Muscle layer of duodenum (tissue), 2 donors: ENCODE measurements around the gene FAM151B.

Experiments
- H3K27ac ChIP-seq: one replicate; pipeline ENCODE4 v1.7.0; 2013; ENCODE audit warnings: mild to moderate bottlenecking, low read length
- H3K27me3 ChIP-seq: one replicate; pipeline ENCODE4 v1.7.0; 2013; ENCODE audit warnings: low read depth, mild to moderate bottlenecking, control low read depth, low read length
- H3K36me3 ChIP-seq, 2 donors: one replicate each; pipeline ENCODE4 v1.7.0; 2013; ENCODE audit warnings: low read length in 2 of 2, control low read depth in 1 of 2, mild to moderate bottlenecking in 1 of 2; ENCODE audit not compliant: insufficient read depth in 2 of 2, control insufficient read depth in 1 of 2
- H3K4me1 ChIP-seq, 2 donors: one replicate each; pipeline ENCODE4 v1.7.0; 2013; ENCODE audit warnings: low read length in 2 of 2, mild to moderate bottlenecking in 2 of 2, control low read depth in 1 of 2, moderate library complexity in 1 of 2; ENCODE audit not compliant: insufficient read depth in 2 of 2, control insufficient read depth in 1 of 2
- H3K4me3 ChIP-seq, 2 donors: one replicate each; pipeline ENCODE4 v1.7.0; 2013; ENCODE audit warnings: low read length in 2 of 2, low read depth in 1 of 2, mild to moderate bottlenecking in 1 of 2
- H3K9me3 ChIP-seq, 2 donors: one replicate each; pipeline ENCODE4 v1.7.0; 2013; ENCODE audit warnings: low read length in 2 of 2, control low read depth in 1 of 2, mild to moderate bottlenecking in 1 of 2; ENCODE audit not compliant: control insufficient read depth in 1 of 2
- donor health status: healthy.

FAM151B gene

DNA sequence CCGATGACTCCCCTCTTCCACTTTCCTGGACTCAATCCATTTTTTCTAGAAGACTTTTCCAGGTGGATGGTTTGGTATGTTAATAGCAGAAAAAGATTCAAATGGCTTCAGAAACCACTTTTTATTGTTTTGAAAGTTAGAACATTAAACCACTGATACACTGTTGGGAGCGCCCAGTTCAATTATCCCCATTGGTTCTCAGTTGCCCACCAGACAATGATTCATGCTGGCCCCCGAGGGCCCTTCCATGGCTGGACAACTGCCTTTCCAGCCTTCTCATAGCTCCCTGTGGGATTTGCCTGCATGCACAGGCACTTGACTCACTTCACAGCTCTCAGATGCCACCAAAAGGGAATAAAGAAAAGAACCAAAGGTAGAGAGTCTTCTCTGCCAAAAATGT, 103.5 kb downstream of the FAM151B start:
- no peak overlapping the region for H3K4me3 ChIP-seq
- no peaks in the 10 kb centered on the region for H3K27me3 ChIP-seq
- no peaks in the 10 kb centered on the region for H3K9me3 ChIP-seq
- H3K36me3 ChIP-seq = no peaks in the 10 kb centered on the region
- H3K4me1 ChIP-seq = no peaks in the 10 kb centered on the region
- H3K27ac ChIP-seq = no peak overlapping the region

- Histone ChIP-seq H3K9me3 (no peaks in the 10 kb centered on the region), H3K27ac (no peak overlapping the region), H3K36me3 (no peaks in the 10 kb centered on the region), H3K4me1 (no peaks in the 10 kb centered on the region), H3K27me3 (no peaks in the 10 kb centered on the region), H3K4me3 (no peak overlapping the region)
Measured at GRCh38 chr5:80592105-80592504, 104.2 kb downstream of the FAM151B start.
